ENCODE data around the gene ARHGAP27.

Gene ARHGAP27

GRCh38 chr17:45423975-45424335 is 8.7 kb downstream of the ARHGAP27 start:
- no peak overlapping the region for H4K91ac ChIP-seq (ENCODE audit: low read depth, low read length, poor library complexity)
- H4K8ac ChIP-seq (ENCODE audit: low read depth, low read length) = no peak overlapping the region
- H2AFZ ChIP-seq (ENCODE audit: low read length) = no peak overlapping the region
- no peak overlapping the region for H3K4me3 ChIP-seq (ENCODE audit: low read length in 2 of 2)
- H3K4me1 ChIP-seq (ENCODE audit: control insufficient read depth in 2 of 2, insufficient read depth in 1 of 2, low read depth in 1 of 2, low read length in 2 of 2) = peaks cover 6 to 7% of the 10 kb centered on the region in 2 donors
- H3K4me2 ChIP-seq (ENCODE audit: insufficient read depth, low read length, poor library complexity, severe bottlenecking) = no peak overlapping the region
- no peaks in the 10 kb centered on the region for H3K36me3 ChIP-seq (replicated peaks in 1 of 2; ENCODE audit: control insufficient read depth in 2 of 2, insufficient read depth in 2 of 2, low read length in 2 of 2)
- H3K27ac ChIP-seq (replicated peaks; ENCODE audit: low read length) = no peak overlapping the region
- H3K27me3 ChIP-seq (ENCODE audit: control insufficient read depth in 3 of 3, insufficient read depth in 3 of 3, low read depth in 1 of 3, low read length in 3 of 3) = peaks cover 6 to 22% (median 13%) of the 10 kb centered on the region in 3 experiments
- no peak overlapping the region for H3K4ac ChIP-seq (ENCODE audit: low read length)
- H3K14ac ChIP-seq (ENCODE audit: low read length) = no peak overlapping the region
- no peak overlapping the region for H2BK15ac ChIP-seq (ENCODE audit: low read length)
- peak overlapping the region; percentile 28 for H3K18ac ChIP-seq (ENCODE audit: low read length)
- WGBS, 2 donors (ENCODE audit: extremely low coverage in 2 of 2, insufficient read length in 2 of 2, insufficient replicate concordance in 1 of 2) = no CpG with 5 or more reads among the region's 1 CpG
- no peaks in the 10 kb centered on the region for H3K9me3 ChIP-seq (replicated peaks in 1 of 2; ENCODE audit: control insufficient read depth in 2 of 2, insufficient read depth in 1 of 2, low read depth in 1 of 2, low read length in 2 of 2)
- no peaks in the 10 kb centered on the region for H3K79me1 ChIP-seq (ENCODE audit: low read depth, low read length)
- DNase-seq (ENCODE audit: low spot score) = no peak
- peak overlapping the region; percentile 47 for H2BK120ac ChIP-seq (ENCODE audit: low read depth, low read length)
- no peak overlapping the region for H2BK5ac ChIP-seq (ENCODE audit: low read length)
- no peak overlapping the region for H2BK12ac ChIP-seq (ENCODE audit: low read length)
- H2AK5ac ChIP-seq (ENCODE audit: low read depth, low read length) = peak overlapping the region; percentile 63
- no peak overlapping the region for H3K9ac ChIP-seq (ENCODE audit: low read depth, low read length, poor library complexity)
- no peak overlapping the region for H3K23ac ChIP-seq (ENCODE audit: low read depth, low read length, poor library complexity)

GRCh38 chr17:45423304-45423974 is 9.2 kb downstream of the ARHGAP27 start:
- no peak overlapping the region for H3K27ac ChIP-seq (replicated peaks; ENCODE audit: low read length)
- H3K4me2 ChIP-seq (ENCODE audit: insufficient read depth, low read length, poor library complexity, severe bottlenecking) = no peak overlapping the region
- H3K4ac ChIP-seq (ENCODE audit: low read length) = no peak overlapping the region
- H2BK5ac ChIP-seq (ENCODE audit: low read length) = no peak overlapping the region
- H2BK120ac ChIP-seq (ENCODE audit: low read depth, low read length) = peak overlapping the region; percentile 47
- no peaks in the 10 kb centered on the region for H3K36me3 ChIP-seq (replicated peaks in 1 of 2; ENCODE audit: control insufficient read depth in 2 of 2, insufficient read depth in 2 of 2, low read length in 2 of 2)
- H4K91ac ChIP-seq (ENCODE audit: low read depth, low read length, poor library complexity) = no peak overlapping the region
- peaks cover 3 to 7% of the 10 kb centered on the region in 2 donors for H3K4me1 ChIP-seq (ENCODE audit: control insufficient read depth in 2 of 2, insufficient read depth in 1 of 2, low read depth in 1 of 2, low read length in 2 of 2)
- no peak overlapping the region for H3K4me3 ChIP-seq (ENCODE audit: low read length in 2 of 2)
- no peak for DNase-seq (ENCODE audit: low spot score)
- H2AFZ ChIP-seq (ENCODE audit: low read length) = no peak overlapping the region
- no peak overlapping the region for H4K8ac ChIP-seq (ENCODE audit: low read depth, low read length)
- H3K27me3 ChIP-seq (ENCODE audit: control insufficient read depth in 3 of 3, insufficient read depth in 3 of 3, low read depth in 1 of 3, low read length in 3 of 3) = peaks cover 2 to 16% (median 7%) of the 10 kb centered on the region in 3 experiments
- H3K79me1 ChIP-seq (ENCODE audit: low read depth, low read length) = no peaks in the 10 kb centered on the region
- H2AK5ac ChIP-seq (ENCODE audit: low read depth, low read length) = no peak overlapping the region
- H3K14ac ChIP-seq (ENCODE audit: low read length) = no peak overlapping the region
- H2BK12ac ChIP-seq (ENCODE audit: low read length) = no peak overlapping the region
- no peaks in the 10 kb centered on the region for H3K9me3 ChIP-seq (replicated peaks in 1 of 2; ENCODE audit: control insufficient read depth in 2 of 2, insufficient read depth in 1 of 2, low read depth in 1 of 2, low read length in 2 of 2)
- H2BK15ac ChIP-seq (ENCODE audit: low read length) = no peak overlapping the region
- H3K18ac ChIP-seq (ENCODE audit: low read length) = no peak overlapping the region
- no peak overlapping the region for H3K9ac ChIP-seq (ENCODE audit: low read depth, low read length, poor library complexity)
- no CpG with 5 or more reads among the region's 8 CpGs for WGBS, 2 donors (ENCODE audit: extremely low coverage in 2 of 2, insufficient read length in 2 of 2, insufficient replicate concordance in 1 of 2)
- H3K23ac ChIP-seq (ENCODE audit: low read depth, low read length, poor library complexity) = no peak overlapping the region

DNA sequence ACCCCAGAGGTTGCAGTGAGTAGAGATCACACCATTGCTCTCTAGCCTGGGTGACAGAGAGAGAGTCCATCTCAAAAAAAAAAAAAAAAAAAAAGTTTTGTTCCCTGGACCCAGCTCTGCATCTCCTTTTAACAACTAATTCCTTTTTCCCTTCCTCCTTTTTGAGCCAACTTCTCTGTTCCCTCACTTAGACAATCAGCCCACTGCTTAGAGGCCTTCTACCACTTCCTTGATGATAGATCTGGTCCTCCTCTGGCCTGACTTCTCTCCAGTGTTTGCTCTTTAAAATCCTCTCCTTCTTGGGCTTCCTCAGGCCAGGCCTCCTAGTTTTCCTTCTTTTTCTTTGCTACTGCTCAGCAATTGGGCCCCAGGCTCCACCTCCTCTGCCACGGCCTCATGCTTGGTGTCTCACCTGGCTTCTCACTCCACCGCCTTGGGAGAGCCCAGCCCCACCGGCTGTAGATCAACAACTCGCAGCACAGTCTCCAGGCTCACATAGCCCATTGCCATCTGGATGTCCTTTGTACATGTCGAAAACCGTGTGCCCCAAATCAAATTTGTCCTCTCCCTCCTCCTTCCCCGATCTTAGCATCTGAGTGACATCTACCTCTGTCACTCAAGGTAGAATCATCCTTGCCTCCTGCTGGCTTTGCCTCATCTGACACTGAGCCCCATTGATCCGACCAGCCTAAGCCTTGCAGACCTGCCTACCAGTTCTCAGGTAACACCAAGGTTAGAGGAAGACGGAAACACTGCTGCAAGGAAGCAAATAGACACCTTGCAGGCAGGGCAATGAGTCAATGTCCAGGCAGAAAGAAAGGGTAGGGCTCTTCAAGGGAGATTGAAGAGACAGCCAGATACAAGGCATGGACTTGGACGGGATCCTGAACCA is 17.4 kb downstream of the ARHGAP27 start:
- no peak overlapping the region for H3K27ac ChIP-seq (replicated peaks; ENCODE audit: low read length)
- no peak overlapping the region for H2BK120ac ChIP-seq (ENCODE audit: low read depth, low read length)
- H3K9ac ChIP-seq (ENCODE audit: low read depth, low read length, poor library complexity) = no peak overlapping the region
- no peak overlapping the region for H3K4me2 ChIP-seq (ENCODE audit: insufficient read depth, low read length, poor library complexity, severe bottlenecking)
- no peak overlapping the region for H3K4me3 ChIP-seq (ENCODE audit: low read length in 2 of 2)
- no peak overlapping the region for H3K14ac ChIP-seq (ENCODE audit: low read length)
- H3K9me3 ChIP-seq (replicated peaks in 1 of 2; ENCODE audit: control insufficient read depth in 2 of 2, insufficient read depth in 1 of 2, low read depth in 1 of 2, low read length in 2 of 2) = no peaks in the 10 kb centered on the region
- H3K79me1 ChIP-seq (ENCODE audit: low read depth, low read length) = no peaks in the 10 kb centered on the region
- H2AFZ ChIP-seq (ENCODE audit: low read length) = no peak overlapping the region
- H2BK15ac ChIP-seq (ENCODE audit: low read length) = no peak overlapping the region
- no peak overlapping the region for H4K8ac ChIP-seq (ENCODE audit: low read depth, low read length)
- H3K23ac ChIP-seq (ENCODE audit: low read depth, low read length, poor library complexity) = no peak overlapping the region
- H3K27me3 ChIP-seq (ENCODE audit: control insufficient read depth in 3 of 3, insufficient read depth in 3 of 3, low read depth in 1 of 3, low read length in 3 of 3) = no peaks in the 10 kb centered on the region
- no CpG with 5 or more reads among the region's 10 CpGs for WGBS, 2 donors (ENCODE audit: extremely low coverage in 2 of 2, insufficient read length in 2 of 2, insufficient replicate concordance in 1 of 2)
- no peak overlapping the region for H3K18ac ChIP-seq (ENCODE audit: low read length)
- no peak overlapping the region for H4K91ac ChIP-seq (ENCODE audit: low read depth, low read length, poor library complexity)
- no peak overlapping the region for H2BK5ac ChIP-seq (ENCODE audit: low read length)
- H3K4me1 ChIP-seq (ENCODE audit: control insufficient read depth in 2 of 2, insufficient read depth in 1 of 2, low read depth in 1 of 2, low read length in 2 of 2) = peaks cover 5 to 8% of the 10 kb centered on the region in 2 donors
- no peak overlapping the region for H3K4ac ChIP-seq (ENCODE audit: low read length)
- no peak for DNase-seq (ENCODE audit: low spot score)
- no peak overlapping the region for H2BK12ac ChIP-seq (ENCODE audit: low read length)
- no peaks in the 10 kb centered on the region for H3K36me3 ChIP-seq (replicated peaks in 1 of 2; ENCODE audit: control insufficient read depth in 2 of 2, insufficient read depth in 2 of 2, low read length in 2 of 2)
- peak overlapping the region; percentile 2 for H2AK5ac ChIP-seq (ENCODE audit: low read depth, low read length)

DNA sequence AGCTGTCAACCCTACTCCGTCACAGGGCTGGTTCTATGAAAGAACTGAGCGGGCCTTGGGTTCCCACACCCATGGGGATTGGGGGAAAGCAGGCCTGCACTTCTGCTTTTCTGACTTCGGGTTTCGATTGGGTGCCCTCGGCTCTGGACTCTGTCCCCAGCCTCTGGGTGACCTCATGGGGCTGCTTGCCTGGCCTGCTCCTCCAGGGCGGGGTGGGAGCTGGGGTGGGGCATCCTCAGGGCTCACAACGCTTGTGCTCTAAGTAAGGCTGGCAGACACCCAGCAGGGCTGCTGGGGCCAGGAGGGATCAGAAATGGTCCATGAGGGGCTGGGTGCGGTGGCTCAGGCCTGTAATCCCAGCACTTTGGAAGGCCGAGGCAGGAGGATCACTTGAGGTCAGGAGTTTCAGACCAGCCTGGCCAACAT is 19.2 kb downstream of the ARHGAP27 start:
- no peak overlapping the region for H3K4me3 ChIP-seq (ENCODE audit: low read length in 2 of 2)
- no peaks in the 10 kb centered on the region for H3K9me3 ChIP-seq (replicated peaks in 1 of 2; ENCODE audit: control insufficient read depth in 2 of 2, insufficient read depth in 1 of 2, low read depth in 1 of 2, low read length in 2 of 2)
- no peaks in the 10 kb centered on the region for H3K27me3 ChIP-seq (ENCODE audit: control insufficient read depth in 3 of 3, insufficient read depth in 3 of 3, low read depth in 1 of 3, low read length in 3 of 3)
- H3K14ac ChIP-seq (ENCODE audit: low read length) = no peak overlapping the region
- H2BK12ac ChIP-seq (ENCODE audit: low read length) = no peak overlapping the region
- no peaks in the 10 kb centered on the region for H3K79me1 ChIP-seq (ENCODE audit: low read depth, low read length)
- no peak overlapping the region for H2BK15ac ChIP-seq (ENCODE audit: low read length)
- no peak overlapping the region for H2BK5ac ChIP-seq (ENCODE audit: low read length)
- H3K4me1 ChIP-seq (ENCODE audit: control insufficient read depth in 2 of 2, insufficient read depth in 1 of 2, low read depth in 1 of 2, low read length in 2 of 2) = peaks cover 9 to 12% of the 10 kb centered on the region in 2 donors
- H2AK5ac ChIP-seq (ENCODE audit: low read depth, low read length) = no peak overlapping the region
- no peak overlapping the region for H4K8ac ChIP-seq (ENCODE audit: low read depth, low read length)
- H3K27ac ChIP-seq (replicated peaks; ENCODE audit: low read length) = no peak overlapping the region
- H3K4me2 ChIP-seq (ENCODE audit: insufficient read depth, low read length, poor library complexity, severe bottlenecking) = no peak overlapping the region
- no peak for DNase-seq (ENCODE audit: low spot score)
- no peak overlapping the region for H3K9ac ChIP-seq (ENCODE audit: low read depth, low read length, poor library complexity)
- H3K23ac ChIP-seq (ENCODE audit: low read depth, low read length, poor library complexity) = no peak overlapping the region
- no peak overlapping the region for H4K91ac ChIP-seq (ENCODE audit: low read depth, low read length, poor library complexity)
- H3K18ac ChIP-seq (ENCODE audit: low read length) = no peak overlapping the region
- WGBS, 2 donors (ENCODE audit: extremely low coverage in 2 of 2, insufficient read length in 2 of 2, insufficient replicate concordance in 1 of 2) = no CpG with 5 or more reads among the region's 9 CpGs
- H2AFZ ChIP-seq (ENCODE audit: low read length) = no peak overlapping the region
- H2BK120ac ChIP-seq (ENCODE audit: low read depth, low read length) = no peak overlapping the region
- H3K36me3 ChIP-seq (replicated peaks in 1 of 2; ENCODE audit: control insufficient read depth in 2 of 2, insufficient read depth in 2 of 2, low read length in 2 of 2) = no peaks in the 10 kb centered on the region
- H3K4ac ChIP-seq (ENCODE audit: low read length) = no peak overlapping the region

Measured in neuronal stem cell (in vitro differentiated cells).